Psoas muscle (tissue), 8 donors: ENCODE data around the gene UPK3A. TPM values are rescaled to one million over a fixed set of nuclear protein-coding genes. Genes with fewer than 3 reads are reported as not detected.
A peak's percentile ranks its signal among the peaks of the same experiment; 100 is the strongest.

Source experiments
- ATAC-seq, 4 donors: fragments of 200-7000 bp; cut with Tn5 transposase; one replicate each; pipeline ENCODE4 v1.9.1; 2020; ENCODE audit warnings: moderate library complexity in 3 of 4, mild to moderate bottlenecking in 2 of 4
- DNase-seq, 2 donors: peaks; one replicate each; pipeline ENCODE4 v3.0.0-alpha.2; 2020
- H3K27ac ChIP-seq: fragments of 200-600 bp; one replicate; pipeline ENCODE4 v1.8.0; 2022
- H3K27me3 ChIP-seq, 3 donors: fragments of 200-600 bp in 1 of 3; one replicate each; pipeline versions ENCODE4 v1.6.1 to v1.8.0; 2013 to 2022; ENCODE audit warnings: low read length in 2 of 3, mild to moderate bottlenecking in 2 of 3, moderate library complexity in 1 of 3; ENCODE audit not compliant: insufficient read depth in 3 of 3
- H3K36me3 ChIP-seq, 2 donors: fragments of 200-600 bp in 1 of 2; one replicate each; pipeline versions ENCODE4 v1.6.1 to v1.8.0; 2013 to 2022; ENCODE audit warnings: low read depth in 1 of 2, mild to moderate bottlenecking in 1 of 2, moderate library complexity in 1 of 2; ENCODE audit not compliant: insufficient read depth in 1 of 2
- H3K4me1 ChIP-seq: fragments of 200-600 bp; one replicate; pipeline ENCODE4 v1.8.0; 2022
- H3K4me3 ChIP-seq: fragments of 200-600 bp; one replicate; pipeline ENCODE4 v1.8.0; 2022; ENCODE audit warnings: mild to moderate bottlenecking
- H3K9me3 ChIP-seq: fragments of 200-600 bp; one replicate; pipeline ENCODE4 v1.8.0; 2022
- CTCF ChIP-seq: fragments of 200-600 bp; IDR thresholded peaks from one replicate; pipeline ENCODE4 v1.8.0; 2022; ENCODE audit warnings: antibody characterized with exemption
- WGBS, 3 donors: extraction: QIAGEN DNeasy Blood & Tissue Kit; methylation state at CpG; one replicate each; pipeline versions ENCODE4 v1.1.6 to v1.1.7; 2013; 5-methylcytosine and 5-hydroxymethylcytosine counted together
- intact Hi-C, 2 donors: fragments of 100-400 bp; cut with DNase I; formaldehyde crosslinking; loops; one replicate each; pipeline versions ENCODE4 v1.11.0 to v1.14.2; 2022
- polyA plus RNA-seq, 3 donors: library from polyadenylated mRNA; stranded (reverse); fragments of 200-250 nt; gene quantifications; one replicate each; pipeline ENCODE4 v1.2.3, GENCODE V29; 2013
- total RNA-seq, 4 donors: library from RNA; stranded (reverse); fragmentation: NEBNext Ultra II Directional in 2 of 4; extraction: Animal tissue kit (Norgen Biotek cat#: 25700) in 2 of 4; gene quantifications; one replicate each; pipeline versions ENCODE4 v1.2.1 to v1.2.4, GENCODE V29; 2021 to 2023
- donor health status: healthy with polysubstance abuse.
- donor health status: DM: no; HTN: no; CAD: no; lungs with moderate emphysema.
- donor health status: Bipolar disorder and iron deficiency.
- donor health status: healthy.
- donor health status: DM: yes; HTN: yes; CAD: no.
- donor health status: DM: no; HTN: no; CAD: no.
- donor health status: DM: no; HTN: no; CAD: no.
- donor health status: DM: yes; HTN: yes; CAD: no.

Gene UPK3A
- total and polyA plus RNA-seq, 7 donors: 0.93 to 11.7 (median 2.5) TPM

- Histone ChIP-seq H3K27me3 (no peaks in the 10 kb centered on the region), H3K27ac (peak overlapping the region; percentile 92), H3K36me3 (no peaks in the 10 kb centered on the region), H3K4me1 (peaks cover 14% of the 10 kb centered on the region), H3K9me3 (no peaks in the 10 kb centered on the region), H3K4me3 (peak overlapping the region; percentile 99)
- TF ChIP-seq CTCF: no peak
- WGBS, 3 donors: 3 to 6% (median 4%) methylated on average over 25 to 33 of the region's 33 CpGs
- intact Hi-C loops: no loop called here
- no peak for DNase-seq
- ATAC-seq: no peak
Measured at GRCh38 chr22:45310331-45310976, 25.7 kb downstream of the UPK3A start.

GRCh38 chr22:45310977-45311531 lies 26.3 kb downstream of the UPK3A start:
- no peak for ATAC-seq
- no peaks in the 10 kb centered on the region for H3K27me3 ChIP-seq
- no peak for TF ChIP-seq CTCF
- H3K36me3 ChIP-seq: no peaks in the 10 kb centered on the region
- H3K4me1 ChIP-seq: peaks cover 14% of the 10 kb centered on the region
- DNase-seq: no peak
- H3K9me3 ChIP-seq: no peaks in the 10 kb centered on the region
- H3K27ac ChIP-seq: peak overlapping the region; percentile 92
- H3K4me3 ChIP-seq: peak overlapping the region; percentile 99
- 35 to 39% (median 36%) methylated on average over 14 of the region's 14 CpGs for WGBS, 3 donors
- intact Hi-C loops: no loop called here

GRCh38 chr22:45312415-45312814 lies 27.7 kb downstream of the UPK3A start:
- ATAC-seq (no peak), DNase-seq (no peak)
- Histone ChIP-seq H3K27ac (no peak overlapping the region), H3K36me3 (no peaks in the 10 kb centered on the region), H3K27me3 (no peaks in the 10 kb centered on the region), H3K4me3 (no peak overlapping the region), H3K4me1 (peaks cover 26% of the 10 kb centered on the region), H3K9me3 (no peaks in the 10 kb centered on the region)
- 78 to 86% (median 82%) methylated on average over 8 of the region's 8 CpGs for whole genome bisulfite sequencing, 3 donors
- no peak for TF ChIP-seq CTCF
- intact Hi-C loops: no loop called here

- WGBS, 3 donors: 59 to 78% (median 71%) methylated on average over 4 of the region's 4 CpGs
- ATAC-seq: no peak
- H3K4me1 ChIP-seq: peaks cover 30% of the 10 kb centered on the region
- no peaks in the 10 kb centered on the region for H3K36me3 ChIP-seq
- H3K27ac ChIP-seq: no peak overlapping the region
- intact Hi-C loops: no loop called here
- no peaks in the 10 kb centered on the region for H3K27me3 ChIP-seq
- TF ChIP-seq CTCF: no peak
- no peaks in the 10 kb centered on the region for H3K9me3 ChIP-seq
- DNase-seq: no peak
- no peak overlapping the region for H3K4me3 ChIP-seq
Measured at GRCh38 chr22:45312856-45313255, 28.1 kb downstream of the UPK3A start.
